ENCODE data around the gene SLC45A1. TPM values are rescaled to one million over a fixed set of nuclear protein-coding genes. Genes with fewer than 3 reads are reported as not detected.

SLC45A1 gene
- total RNA-seq, 4 donors from 2014 or later = 0.13 to 3.4 (median 1.4) TPM

DNA sequence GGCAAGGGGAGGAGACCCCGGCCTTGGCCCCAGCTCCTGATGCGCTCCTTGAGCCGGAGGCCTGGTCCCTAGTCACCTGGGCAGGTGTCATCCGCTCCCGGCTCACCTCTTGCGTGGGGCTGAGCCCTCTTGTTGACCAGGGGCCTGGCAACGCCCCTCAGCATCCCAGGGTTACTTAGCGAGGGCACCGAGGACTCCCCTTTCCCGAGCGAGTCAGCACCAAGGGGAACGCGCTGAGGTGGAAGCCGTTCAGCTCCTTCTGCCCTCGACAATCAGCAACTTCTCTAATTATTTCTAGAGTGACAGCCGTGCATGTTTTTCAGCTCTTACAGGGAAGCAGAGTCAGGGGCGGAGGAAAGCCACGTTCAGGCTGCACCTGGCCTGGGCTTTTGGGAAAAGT is 522 bp downstream of the SLC45A1 start:
- no peak for DNase-seq (ENCODE audit: low spot score in 2 of 2)
- intact Hi-C loops (cut with DNase I; ENCODE audit: low total_unique reads) = loop anchor here (5.0 to 10.0 kb wide), 2 partner anchors 74 to 341 kb away; no protein-coding TSS in a partner anchor
- TF ChIP-seq POLR2A (IDR thresholded peaks at IDR 0.05) = no peak
- TF ChIP-seq, protein P1, sequence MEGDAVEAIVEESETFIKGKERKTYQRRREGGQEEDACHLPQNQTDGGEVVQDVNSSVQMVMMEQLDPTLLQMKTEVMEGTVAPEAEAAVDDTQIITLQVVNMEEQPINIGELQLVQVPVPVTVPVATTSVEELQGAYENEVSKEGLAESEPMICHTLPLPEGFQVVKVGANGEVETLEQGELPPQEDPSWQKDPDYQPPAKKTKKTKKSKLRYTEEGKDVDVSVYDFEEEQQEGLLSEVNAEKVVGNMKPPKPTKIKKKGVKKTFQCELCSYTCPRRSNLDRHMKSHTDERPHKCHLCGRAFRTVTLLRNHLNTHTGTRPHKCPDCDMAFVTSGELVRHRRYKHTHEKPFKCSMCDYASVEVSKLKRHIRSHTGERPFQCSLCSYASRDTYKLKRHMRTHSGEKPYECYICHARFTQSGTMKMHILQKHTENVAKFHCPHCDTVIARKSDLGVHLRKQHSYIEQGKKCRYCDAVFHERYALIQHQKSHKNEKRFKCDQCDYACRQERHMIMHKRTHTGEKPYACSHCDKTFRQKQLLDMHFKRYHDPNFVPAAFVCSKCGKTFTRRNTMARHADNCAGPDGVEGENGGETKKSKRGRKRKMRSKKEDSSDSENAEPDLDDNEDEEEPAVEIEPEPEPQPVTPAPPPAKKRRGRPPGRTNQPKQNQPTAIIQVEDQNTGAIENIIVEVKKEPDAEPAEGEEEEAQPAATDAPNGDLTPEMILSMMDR (IDR thresholded peaks at IDR 0.05) = no peak
- H3K4me3 ChIP-seq (ENCODE audit: low read depth, poor library complexity, severe bottlenecking) = no peak overlapping the region
- WGBS, 2 donors = 14 to 20% methylated on average over 11 to 13 of the region's 18 CpGs

DNA sequence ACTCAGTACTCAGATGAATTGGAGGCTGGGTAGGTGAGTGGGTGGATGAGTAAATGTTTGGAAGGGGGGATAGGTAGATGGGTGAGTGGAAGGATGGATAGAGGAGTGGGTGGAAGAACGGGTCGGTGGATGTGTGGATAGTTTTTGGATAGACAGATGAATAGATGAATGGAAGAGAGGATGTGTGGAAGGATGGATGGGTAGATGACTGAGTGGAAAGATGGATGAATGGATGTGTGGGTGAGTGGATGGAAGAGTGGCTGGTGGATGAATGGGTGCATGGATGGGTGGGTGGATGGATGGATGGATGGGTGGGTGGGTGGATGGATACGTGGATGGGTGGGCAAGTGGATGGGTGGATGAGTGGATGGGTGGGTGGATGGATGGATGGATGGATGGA is 3.7 kb downstream of the SLC45A1 start:
- no peak overlapping the region for H3K4me3 ChIP-seq (ENCODE audit: low read depth, poor library complexity, severe bottlenecking)
- 91% methylated on average over 3 of the region's 3 CpGs for WGBS, 2 donors
- TF ChIP-seq, protein P1 (IDR thresholded peaks at IDR 0.05) = no peak
- TF ChIP-seq POLR2A (IDR thresholded peaks at IDR 0.05) = no peak
- no peak for DNase-seq (ENCODE audit: low spot score in 2 of 2)
- intact Hi-C loops (cut with DNase I; ENCODE audit: low total_unique reads) = no loop called here

DNA sequence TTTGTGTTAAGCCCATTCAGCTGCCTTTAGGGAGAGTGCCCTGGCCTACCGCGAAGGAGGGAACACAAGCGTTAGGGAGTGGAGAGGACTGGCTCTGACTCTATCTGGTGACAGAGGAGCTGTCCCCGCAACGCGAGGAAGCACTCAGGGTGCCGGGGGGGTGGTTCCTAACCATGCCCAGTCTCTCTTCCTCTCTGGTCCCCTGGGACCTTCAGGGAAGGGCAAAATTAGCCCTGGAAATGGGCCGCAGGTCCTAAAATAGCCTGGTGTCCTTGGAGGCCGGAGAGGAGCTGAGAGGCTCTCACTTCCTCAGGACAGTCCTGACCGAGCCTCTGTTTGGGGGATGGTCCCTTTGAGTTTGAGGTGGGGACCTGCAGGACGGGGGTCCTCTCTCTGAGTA is 5.8 kb downstream of the SLC45A1 start:
- DNase-seq (ENCODE audit: low spot score in 2 of 2) = no peak
- WGBS, 2 donors = 72 to 82% methylated on average over 11 of the region's 11 CpGs
- TF ChIP-seq POLR2A (IDR thresholded peaks at IDR 0.05) = no peak
- TF ChIP-seq, protein P1 (IDR thresholded peaks at IDR 0.05) = no peak
- intact Hi-C loops (cut with DNase I; ENCODE audit: low total_unique reads) = no loop called here
- no peak overlapping the region for H3K4me3 ChIP-seq (ENCODE audit: low read depth, poor library complexity, severe bottlenecking)

DNA sequence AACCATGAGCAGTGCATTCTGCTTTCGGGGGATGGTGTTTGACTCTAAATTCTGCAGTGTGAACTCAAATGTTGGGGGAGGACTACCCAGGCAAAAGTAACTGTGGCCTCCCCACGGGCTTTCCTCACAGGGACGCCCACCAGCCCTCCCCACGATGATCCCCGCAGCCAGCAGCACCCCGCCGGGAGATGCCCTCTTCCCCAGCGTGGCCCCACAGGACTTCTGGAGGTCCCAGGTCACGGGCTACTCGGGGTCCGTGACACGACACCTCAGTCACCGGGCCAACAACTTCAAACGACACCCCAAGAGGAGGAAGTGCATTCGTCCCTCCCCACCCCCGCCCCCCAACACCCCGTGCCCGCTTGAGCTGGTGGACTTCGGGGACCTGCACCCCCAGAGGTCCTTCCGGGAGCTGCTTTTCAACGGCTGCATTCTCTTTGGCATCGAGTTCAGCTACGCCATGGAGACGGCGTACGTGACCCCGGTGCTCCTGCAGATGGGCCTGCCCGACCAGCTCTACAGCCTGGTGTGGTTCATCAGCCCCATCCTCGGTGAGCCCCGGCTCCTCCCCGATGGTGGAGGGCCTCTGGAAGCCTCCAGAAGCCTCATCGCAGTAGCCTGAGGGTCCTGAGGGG is 6.4 kb downstream of the SLC45A1 start:
- DNase-seq (ENCODE audit: low spot score in 2 of 2) = no peak
- 83 to 92% methylated on average over 30 to 32 of the region's 32 CpGs for WGBS, 2 donors
- H3K4me3 ChIP-seq (ENCODE audit: low read depth, poor library complexity, severe bottlenecking) = no peak overlapping the region
- intact Hi-C loops (cut with DNase I; ENCODE audit: low total_unique reads) = no loop called here
- no peak for TF ChIP-seq POLR2A (IDR thresholded peaks at IDR 0.05)
- TF ChIP-seq, protein P1 (IDR thresholded peaks at IDR 0.05) = no peak

DNA sequence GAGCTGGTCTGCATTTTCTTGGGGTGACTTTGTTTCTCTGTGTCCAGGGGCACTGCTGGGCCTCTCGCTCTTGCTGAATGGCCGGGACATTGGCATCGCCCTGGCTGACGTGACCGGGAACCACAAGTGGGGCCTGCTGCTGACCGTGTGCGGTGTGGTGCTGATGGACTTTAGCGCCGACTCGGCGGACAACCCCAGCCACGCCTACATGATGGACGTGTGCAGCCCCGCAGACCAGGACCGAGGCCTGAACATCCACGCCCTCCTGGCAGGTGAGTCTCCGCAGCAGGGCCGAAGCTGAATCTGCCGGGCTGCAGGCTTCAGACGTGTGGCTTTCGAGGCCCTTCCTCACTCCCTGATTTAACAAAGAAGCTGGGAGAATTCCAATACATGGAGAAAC is 7.9 kb downstream of the SLC45A1 start:
- H3K4me3 ChIP-seq (ENCODE audit: low read depth, poor library complexity, severe bottlenecking) = no peak overlapping the region
- WGBS, 2 donors = 94 to 96% methylated on average over 20 to 21 of the region's 21 CpGs
- DNase-seq (ENCODE audit: low spot score in 2 of 2) = no peak
- intact Hi-C loops (cut with DNase I; ENCODE audit: low total_unique reads) = no loop called here
- TF ChIP-seq, protein P1 (IDR thresholded peaks at IDR 0.05) = no peak
- no peak for TF ChIP-seq POLR2A (IDR thresholded peaks at IDR 0.05)

DNA sequence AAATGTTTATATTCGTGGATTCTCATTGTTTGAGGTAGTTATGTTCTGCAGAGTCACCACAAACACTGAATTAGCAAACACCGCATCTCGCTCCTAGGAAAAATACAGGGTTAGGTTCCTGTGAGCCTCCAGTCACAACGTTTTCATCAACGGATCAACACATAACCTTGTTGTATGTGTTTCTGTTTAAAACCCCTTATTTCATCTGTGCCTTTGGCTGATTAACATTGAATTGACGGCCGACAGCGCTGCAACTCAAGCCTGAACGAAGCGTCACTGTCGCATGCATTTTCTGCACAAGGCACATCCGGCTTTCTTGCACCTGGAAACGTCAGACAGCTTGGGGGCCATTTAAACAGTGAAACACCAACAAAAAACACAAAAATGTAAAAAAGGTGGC is 8.4 kb downstream of the SLC45A1 start:
- no peak for DNase-seq (ENCODE audit: low spot score in 2 of 2)
- 95% methylated on average over 13 of the region's 13 CpGs for WGBS, 2 donors
- no peak for TF ChIP-seq POLR2A (IDR thresholded peaks at IDR 0.05)
- TF ChIP-seq, protein P1 (IDR thresholded peaks at IDR 0.05) = no peak
- no peak overlapping the region for H3K4me3 ChIP-seq (ENCODE audit: low read depth, poor library complexity, severe bottlenecking)
- intact Hi-C loops (cut with DNase I; ENCODE audit: low total_unique reads) = no loop called here

Measured in lower leg skin (tissue), 4 donors.